ENCODE data around the gene BNIP2.

Gene BNIP2, protein sequence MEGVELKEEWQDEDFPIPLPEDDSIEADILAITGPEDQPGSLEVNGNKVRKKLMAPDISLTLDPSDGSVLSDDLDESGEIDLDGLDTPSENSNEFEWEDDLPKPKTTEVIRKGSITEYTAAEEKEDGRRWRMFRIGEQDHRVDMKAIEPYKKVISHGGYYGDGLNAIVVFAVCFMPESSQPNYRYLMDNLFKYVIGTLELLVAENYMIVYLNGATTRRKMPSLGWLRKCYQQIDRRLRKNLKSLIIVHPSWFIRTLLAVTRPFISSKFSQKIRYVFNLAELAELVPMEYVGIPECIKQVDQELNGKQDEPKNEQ

DNA sequence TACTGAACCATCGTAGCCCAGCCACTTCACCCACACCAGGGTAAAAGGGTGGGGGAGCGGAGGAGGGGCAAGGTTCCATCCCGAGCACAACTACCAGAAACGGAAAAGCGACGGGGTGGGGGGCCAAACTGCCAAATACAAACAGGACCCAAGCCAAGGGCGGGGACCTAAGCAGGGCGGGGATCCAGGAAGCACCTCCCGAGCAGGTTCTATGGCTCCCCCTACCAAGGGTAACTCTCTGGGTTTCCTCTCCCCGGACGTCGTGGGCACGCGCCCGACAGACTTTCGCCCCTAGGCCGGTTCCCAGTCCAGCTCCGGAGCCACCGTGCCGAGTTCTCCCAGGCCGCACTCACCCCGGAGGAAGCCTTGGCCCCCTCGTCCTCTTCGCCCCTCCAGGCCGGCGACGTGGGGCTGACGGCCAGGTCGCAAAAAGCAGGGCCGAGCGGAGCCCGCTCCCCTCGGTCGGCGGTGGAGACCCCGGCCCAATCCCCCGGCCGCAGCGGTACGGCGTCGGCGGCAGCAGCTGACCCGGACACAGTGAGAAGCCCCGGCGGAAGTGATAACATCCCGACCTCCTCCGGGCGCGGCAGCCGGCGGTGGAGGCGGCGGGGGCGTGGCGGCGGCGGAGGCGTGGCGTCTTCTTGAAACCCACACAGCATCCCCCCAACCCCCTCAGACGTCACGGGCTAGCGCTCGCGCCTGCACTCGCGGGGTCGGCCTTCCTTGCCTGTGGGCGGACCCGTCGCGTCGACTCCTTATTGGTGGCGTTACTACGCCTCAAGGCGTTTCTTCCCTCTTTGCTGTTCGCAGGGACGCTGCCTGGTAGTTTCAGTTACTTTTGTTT is at the start of gene BNIP2:
BNIP2 (minus strand) TSS at position 539 of the 844 bp plus-strand sequence. CDS start 6,863 bp downstream, outside the sequence.
- DNase-seq (ENCODE audit: low read depth): peak; percentile 92
- TF ChIP-seq, protein P1, sequence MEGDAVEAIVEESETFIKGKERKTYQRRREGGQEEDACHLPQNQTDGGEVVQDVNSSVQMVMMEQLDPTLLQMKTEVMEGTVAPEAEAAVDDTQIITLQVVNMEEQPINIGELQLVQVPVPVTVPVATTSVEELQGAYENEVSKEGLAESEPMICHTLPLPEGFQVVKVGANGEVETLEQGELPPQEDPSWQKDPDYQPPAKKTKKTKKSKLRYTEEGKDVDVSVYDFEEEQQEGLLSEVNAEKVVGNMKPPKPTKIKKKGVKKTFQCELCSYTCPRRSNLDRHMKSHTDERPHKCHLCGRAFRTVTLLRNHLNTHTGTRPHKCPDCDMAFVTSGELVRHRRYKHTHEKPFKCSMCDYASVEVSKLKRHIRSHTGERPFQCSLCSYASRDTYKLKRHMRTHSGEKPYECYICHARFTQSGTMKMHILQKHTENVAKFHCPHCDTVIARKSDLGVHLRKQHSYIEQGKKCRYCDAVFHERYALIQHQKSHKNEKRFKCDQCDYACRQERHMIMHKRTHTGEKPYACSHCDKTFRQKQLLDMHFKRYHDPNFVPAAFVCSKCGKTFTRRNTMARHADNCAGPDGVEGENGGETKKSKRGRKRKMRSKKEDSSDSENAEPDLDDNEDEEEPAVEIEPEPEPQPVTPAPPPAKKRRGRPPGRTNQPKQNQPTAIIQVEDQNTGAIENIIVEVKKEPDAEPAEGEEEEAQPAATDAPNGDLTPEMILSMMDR (IDR thresholded peaks at IDR 0.05; ENCODE audit: control insufficient read depth, insufficient read depth, low read depth, low read length, missing control alignments): no peak
- H3K4me3 ChIP-seq (ENCODE audit: control insufficient read depth, low read depth, low read length): peak within 1 kb of the TSS; percentile 79

DNA sequence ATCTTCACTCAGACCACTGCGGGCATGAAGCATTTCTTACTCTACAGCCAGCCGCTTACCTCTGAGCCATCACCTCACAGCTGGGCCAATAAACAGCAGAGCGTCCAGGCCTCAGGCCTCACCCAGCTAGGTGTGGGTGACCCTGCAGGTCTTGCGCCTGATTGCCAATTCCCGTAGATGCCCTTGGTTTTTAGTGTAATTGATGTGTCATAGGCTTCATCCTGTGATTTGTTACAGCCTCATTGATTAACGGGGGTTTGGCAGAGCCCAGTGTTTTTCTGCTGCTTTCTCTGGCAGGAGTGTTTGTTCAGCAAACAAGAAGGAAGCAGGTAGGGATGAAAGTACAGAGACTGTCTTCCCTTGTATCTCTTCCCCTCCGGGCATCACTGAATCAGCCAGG is 49.6 kb upstream of the BNIP2 start:
- DNase-seq (ENCODE audit: low read depth): no peak
- TF ChIP-seq, protein P1 (IDR thresholded peaks at IDR 0.05; ENCODE audit: control insufficient read depth, insufficient read depth, low read depth, low read length, missing control alignments): no peak
- H3K4me3 ChIP-seq (ENCODE audit: control insufficient read depth, low read depth, low read length): no peak overlapping the region

DNA sequence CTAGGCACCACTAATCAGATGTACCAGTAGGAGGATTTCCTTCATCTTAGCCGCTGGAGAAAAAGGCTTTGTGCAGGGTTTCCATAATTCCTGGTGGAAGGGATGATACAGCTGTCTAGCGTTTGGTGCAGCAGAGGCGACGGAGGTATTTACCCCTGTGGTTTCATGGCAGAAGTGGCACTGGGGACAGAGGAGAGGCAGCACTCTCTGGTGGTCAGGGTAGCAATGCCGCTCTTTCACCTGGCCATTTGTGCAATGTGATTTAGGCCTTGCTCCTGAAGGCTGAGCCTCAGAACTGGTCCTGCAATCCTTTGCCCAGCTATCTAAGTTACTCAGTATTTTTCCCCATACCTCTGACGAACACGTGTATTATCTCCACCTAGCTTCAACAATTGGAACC is 47.1 kb upstream of the BNIP2 start:
- DNase-seq (ENCODE audit: low read depth): no peak
- H3K4me3 ChIP-seq (ENCODE audit: control insufficient read depth, low read depth, low read length): no peak overlapping the region
- TF ChIP-seq, protein P1 (IDR thresholded peaks at IDR 0.05; ENCODE audit: control insufficient read depth, insufficient read depth, low read depth, low read length, missing control alignments): no peak

DNA sequence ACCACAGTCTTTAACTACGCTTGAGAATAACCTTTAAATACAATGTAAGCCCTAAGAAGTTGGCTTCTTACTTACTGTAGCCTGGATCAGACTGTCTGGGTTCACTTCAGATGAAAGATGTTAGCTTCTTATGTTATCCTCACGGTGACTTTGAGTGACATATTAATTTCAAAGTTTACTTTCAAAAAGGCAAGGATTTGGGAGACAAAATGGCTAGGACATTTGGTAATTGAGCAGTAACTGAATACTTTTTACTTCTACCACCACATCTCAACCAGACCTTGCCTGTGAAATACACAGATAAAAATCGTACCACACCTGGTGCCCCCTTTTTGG is 36.0 kb upstream of the BNIP2 start:
- H3K4me3 ChIP-seq (ENCODE audit: control insufficient read depth, low read depth, low read length): no peak overlapping the region
- TF ChIP-seq, protein P1 (IDR thresholded peaks at IDR 0.05; ENCODE audit: control insufficient read depth, insufficient read depth, low read depth, low read length, missing control alignments): no peak
- no peak for DNase-seq (ENCODE audit: low read depth)

DNA sequence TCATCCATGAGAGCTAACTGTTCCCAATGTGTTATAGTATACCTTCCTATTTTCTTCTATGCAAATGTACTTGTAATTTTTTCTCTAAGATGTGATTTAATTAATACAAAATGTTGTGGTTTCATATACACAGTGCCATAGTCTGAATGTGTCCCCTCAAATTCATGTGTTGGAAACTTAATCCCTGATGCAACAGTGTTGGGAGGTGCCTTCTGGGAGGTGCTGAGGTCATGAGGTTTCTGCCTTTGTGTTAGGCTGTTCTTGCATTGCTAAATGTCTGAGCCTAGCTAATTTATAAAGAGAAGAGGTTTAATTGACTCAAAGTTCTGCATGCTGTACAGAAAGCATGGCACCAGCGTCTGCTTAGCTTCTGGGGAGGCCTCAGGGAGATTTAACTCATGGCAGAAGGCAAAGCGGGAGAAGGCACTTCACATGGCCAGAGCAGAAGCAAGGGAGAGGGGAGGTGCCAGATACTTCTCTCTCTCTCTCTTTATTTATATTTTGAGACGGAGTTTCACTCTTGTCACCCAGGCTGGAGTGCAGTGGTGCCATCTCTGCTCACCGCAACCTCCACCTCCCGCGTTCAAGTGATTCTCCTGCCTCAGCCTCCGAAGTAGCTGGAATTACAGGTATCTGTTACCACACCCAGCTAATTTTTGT is 34.7 kb upstream of the BNIP2 start:
- TF ChIP-seq, protein P1 (IDR thresholded peaks at IDR 0.05; ENCODE audit: control insufficient read depth, insufficient read depth, low read depth, low read length, missing control alignments): no peak
- H3K4me3 ChIP-seq (ENCODE audit: control insufficient read depth, low read depth, low read length): no peak overlapping the region
- DNase-seq (ENCODE audit: low read depth): no peak

DNA sequence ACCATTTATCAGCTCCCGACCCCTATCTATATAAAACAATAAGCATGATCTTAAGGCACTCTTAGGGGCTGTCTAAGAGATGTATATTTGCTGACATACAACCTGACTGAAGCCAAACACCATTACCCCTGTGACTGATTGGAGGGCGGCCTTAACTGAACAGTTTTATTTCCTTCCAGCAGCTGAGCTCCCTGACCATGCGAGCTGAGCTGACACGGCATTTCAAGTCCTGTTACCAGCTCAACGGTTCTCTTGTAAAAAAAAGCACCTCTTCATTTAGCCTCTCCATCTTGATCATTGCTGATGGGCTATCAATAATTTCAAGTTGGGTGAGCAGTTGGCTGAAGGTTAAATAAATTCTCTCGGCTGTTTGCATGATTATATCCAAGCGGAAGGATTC is 33.4 kb upstream of the BNIP2 start:
- TF ChIP-seq, protein P1 (IDR thresholded peaks at IDR 0.05; ENCODE audit: control insufficient read depth, insufficient read depth, low read depth, low read length, missing control alignments): no peak
- no peak overlapping the region for H3K4me3 ChIP-seq (ENCODE audit: control insufficient read depth, low read depth, low read length)
- no peak for DNase-seq (ENCODE audit: low read depth)

All from AG09309 (cell line).